ENCODE results near the gene MCM8. TPM values are rescaled to one million over a fixed set of nuclear protein-coding genes. Genes with fewer than 3 reads are reported as not detected.

MCM8 gene
- total RNA-seq (2014; rRNA removed; shearing (Covaris generic); ENCODE audit: low replicate concordance) = 18.4 and 25.9 TPM in 2 replicates

- in situ Hi-C loops (cut with HindIII; ENCODE audit: low pct_unique_long_range_greater_than_20kb, low sequenced_read_pairs) = no loop called here
- peak; percentile 96 for DNase-seq (ENCODE audit: low read depth)
These were observed at the start of gene MCM8, which contains the start of gene TRMT6 for GRCh38 chr20:5950271-5951031. TSS of gene MCM8 (plus strand) at chr20:5950652. CDS start at chr20:5952016, 1,364 bp downstream. TSS of gene TRMT6 (minus strand) at chr20:5950533. CDS start at chr20:5950405, 128 bp downstream.

DNA sequence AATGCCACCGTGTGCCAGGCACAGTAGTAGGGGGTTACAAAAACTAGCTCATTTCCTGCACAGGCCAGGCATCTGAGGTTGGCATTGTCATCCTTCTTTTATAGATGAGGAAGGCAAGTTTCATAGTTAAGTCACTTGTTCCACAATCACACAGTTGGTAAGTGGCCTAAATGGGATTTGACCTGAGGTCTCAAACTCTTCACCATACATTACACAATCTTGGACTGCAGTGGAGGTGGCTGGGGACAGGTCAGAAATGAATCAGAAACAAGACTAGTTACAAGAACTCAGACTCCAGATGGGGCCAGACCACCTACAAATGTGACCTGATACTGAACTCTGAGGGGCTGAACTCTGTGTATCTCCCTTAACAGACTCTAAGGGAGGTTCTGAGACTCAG lies 49.5 kb upstream of the MCM8 start:
- in situ Hi-C loops (cut with HindIII; ENCODE audit: low pct_unique_long_range_greater_than_20kb, low sequenced_read_pairs) = no loop called here
- no peak for DNase-seq (ENCODE audit: low read depth)

DNA sequence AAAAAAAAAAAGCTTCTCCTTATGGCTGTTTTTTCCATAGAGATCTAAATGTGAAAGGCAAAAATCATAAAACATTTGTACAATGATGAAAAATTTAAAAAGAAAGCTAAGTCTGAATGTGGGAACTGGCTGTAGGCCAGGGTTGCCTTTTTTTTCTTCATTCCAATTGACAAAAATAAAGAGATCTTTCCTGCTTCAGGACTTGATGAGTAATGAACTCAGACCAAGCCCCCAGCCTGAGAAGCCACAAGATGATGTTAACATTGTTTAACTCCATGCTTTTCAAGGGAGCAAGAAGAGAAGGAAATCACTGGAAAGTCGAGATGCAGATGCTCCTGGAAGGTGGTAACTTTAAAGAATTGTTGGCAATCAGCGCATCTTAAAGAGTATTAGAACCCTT lies 41.5 kb upstream of the MCM8 start:
- in situ Hi-C loops (cut with HindIII; ENCODE audit: low pct_unique_long_range_greater_than_20kb, low sequenced_read_pairs) = no loop called here
- no peak for DNase-seq (ENCODE audit: low read depth)

GRCh38 chr20:5910186-5910585 lies 40.3 kb upstream of the MCM8 start:
- in situ Hi-C loops (cut with HindIII; ENCODE audit: low pct_unique_long_range_greater_than_20kb, low sequenced_read_pairs) = no loop called here
- DNase-seq (ENCODE audit: low read depth) = no peak

GRCh38 chr20:5913166-5913565 lies 37.3 kb upstream of the MCM8 start:
- DNase-seq (ENCODE audit: low read depth) = no peak
- in situ Hi-C loops (cut with HindIII; ENCODE audit: low pct_unique_long_range_greater_than_20kb, low sequenced_read_pairs) = no loop called here

GRCh38 chr20:5914859-5915258 lies 35.6 kb upstream of the MCM8 start:
- in situ Hi-C loops (cut with HindIII; ENCODE audit: low pct_unique_long_range_greater_than_20kb, low sequenced_read_pairs) = no loop called here
- DNase-seq (ENCODE audit: low read depth) = no peak

GRCh38 chr20:5918856-5919625 lies 31.4 kb upstream of the MCM8 start:
- in situ Hi-C loops (cut with HindIII; ENCODE audit: low pct_unique_long_range_greater_than_20kb, low sequenced_read_pairs) = no loop called here
- DNase-seq (ENCODE audit: low read depth) = no peak

GRCh38 chr20:5919626-5920544 lies 30.6 kb upstream of the MCM8 start:
- no peak for DNase-seq (ENCODE audit: low read depth)
- in situ Hi-C loops (cut with HindIII; ENCODE audit: low pct_unique_long_range_greater_than_20kb, low sequenced_read_pairs) = no loop called here

DNA sequence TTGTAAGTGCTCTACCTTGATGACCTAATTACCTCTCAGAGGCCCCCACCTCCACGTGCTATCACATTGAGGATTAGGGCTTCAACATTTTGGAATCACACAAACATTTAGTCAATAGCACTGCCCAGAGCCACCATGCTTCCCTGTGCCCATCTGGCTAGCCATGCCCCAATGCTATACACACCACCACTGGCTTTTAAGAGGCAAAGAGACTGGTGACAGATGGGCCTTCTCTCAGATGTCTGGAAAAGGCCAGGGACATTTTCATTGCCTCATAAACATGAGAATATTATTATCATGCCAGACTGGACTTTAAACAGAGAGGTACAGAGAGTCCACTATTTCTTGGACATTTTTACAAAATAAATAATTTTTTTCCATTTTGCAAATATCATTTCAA lies 29.9 kb upstream of the MCM8 start:
- no peak for DNase-seq (ENCODE audit: low read depth)
- in situ Hi-C loops (cut with HindIII; ENCODE audit: low pct_unique_long_range_greater_than_20kb, low sequenced_read_pairs) = no loop called here

DNA sequence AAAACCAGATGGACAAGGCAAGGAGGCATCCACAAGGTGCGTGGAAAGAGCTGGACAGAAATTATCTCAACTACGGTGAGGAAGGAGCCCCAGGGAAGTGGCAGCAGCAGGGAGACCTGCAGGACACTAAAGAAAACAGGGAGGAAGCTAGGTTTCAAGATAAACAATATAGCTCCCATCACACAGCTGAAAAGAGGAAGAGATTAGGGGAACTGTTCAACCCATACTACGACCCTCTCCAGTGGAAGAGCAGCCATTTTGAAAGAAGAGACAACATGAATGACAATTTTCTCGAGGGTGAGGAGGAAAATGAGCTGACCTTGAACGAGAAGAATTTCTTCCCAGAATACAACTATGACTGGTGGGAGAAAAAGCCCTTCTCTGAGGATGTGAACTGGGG lies 27.0 kb upstream of the MCM8 start:
- in situ Hi-C loops (cut with HindIII; ENCODE audit: low pct_unique_long_range_greater_than_20kb, low sequenced_read_pairs) = no loop called here

DNA sequence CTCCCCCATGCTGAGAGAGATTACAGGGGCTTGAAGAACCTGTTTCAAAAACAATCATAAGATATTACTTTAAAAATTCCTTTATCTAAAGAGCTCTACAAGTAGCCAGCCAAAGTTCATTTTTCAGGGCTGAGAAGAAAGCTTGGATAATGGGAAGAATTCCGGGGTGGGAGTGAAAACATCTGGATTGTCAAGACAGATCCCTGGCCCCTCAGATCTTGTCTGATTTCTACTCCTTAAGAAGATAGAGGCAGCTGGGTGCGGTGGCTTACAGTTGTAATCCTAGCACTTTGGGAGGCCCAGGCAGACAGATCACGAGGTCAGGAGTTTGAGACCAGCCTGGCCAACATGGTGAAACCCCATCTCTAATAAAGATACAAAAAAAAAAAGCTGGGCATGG lies 24.9 kb upstream of the MCM8 start:
- in situ Hi-C loops (cut with HindIII; ENCODE audit: low pct_unique_long_range_greater_than_20kb, low sequenced_read_pairs) = no loop called here
- no peak for DNase-seq (ENCODE audit: low read depth)

More for the DNA sequence above, 27.0 kb upstream of the MCM8 start:
- DNase-seq (ENCODE audit: low read depth) = no peak

GRCh38 chr20:5927749-5928462 lies 22.5 kb upstream of the MCM8 start:
- DNase-seq (ENCODE audit: low read depth) = no peak

DNA sequence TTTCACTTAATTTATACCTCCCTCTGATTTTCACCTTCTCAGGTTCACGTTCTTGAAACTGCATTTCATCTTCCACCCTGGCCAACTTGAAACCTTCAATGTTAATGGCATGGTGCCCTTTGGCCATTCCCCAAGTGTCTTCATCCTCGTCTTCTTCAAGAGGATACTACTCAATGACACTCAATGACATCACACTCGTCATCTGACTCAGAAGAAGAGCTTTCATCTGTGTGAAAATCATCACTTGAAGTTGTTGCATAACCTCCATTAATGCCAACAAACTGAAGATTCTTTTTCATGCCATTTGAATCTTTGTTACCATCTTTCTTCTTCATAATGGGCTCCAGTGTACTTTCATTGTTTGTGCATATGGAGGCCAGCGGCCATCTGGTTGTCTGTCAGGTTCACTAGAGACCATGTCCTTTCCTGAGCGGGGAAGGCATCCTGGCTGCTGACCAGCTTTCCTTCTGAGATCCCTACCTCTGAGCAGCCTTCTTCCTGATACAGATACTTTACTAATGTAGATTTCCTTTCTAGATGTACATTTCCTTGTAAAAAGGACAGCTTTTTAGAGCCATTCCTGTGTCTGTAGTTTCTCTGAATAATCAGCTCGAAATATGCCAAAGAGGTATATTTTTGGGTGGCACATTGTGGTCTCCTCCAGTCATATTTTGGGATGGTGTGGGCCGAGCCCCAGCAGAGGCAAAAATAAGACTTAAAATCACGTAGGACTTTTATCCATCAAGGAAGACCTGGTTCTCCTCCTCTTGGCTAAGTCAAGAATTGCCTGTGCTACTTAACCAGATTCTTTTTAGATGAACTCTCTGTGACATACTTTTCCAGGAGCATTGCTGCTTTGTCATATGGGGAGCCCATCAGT lies 21.4 kb upstream of the MCM8 start:
- no peak for DNase-seq (ENCODE audit: low read depth)
- in situ Hi-C loops (cut with HindIII; ENCODE audit: low pct_unique_long_range_greater_than_20kb, low sequenced_read_pairs) = no loop called here

More at GRCh38 chr20:5927749-5928462, 22.5 kb upstream of the MCM8 start:
- in situ Hi-C loops (cut with HindIII; ENCODE audit: low pct_unique_long_range_greater_than_20kb, low sequenced_read_pairs) = no loop called here

DNA sequence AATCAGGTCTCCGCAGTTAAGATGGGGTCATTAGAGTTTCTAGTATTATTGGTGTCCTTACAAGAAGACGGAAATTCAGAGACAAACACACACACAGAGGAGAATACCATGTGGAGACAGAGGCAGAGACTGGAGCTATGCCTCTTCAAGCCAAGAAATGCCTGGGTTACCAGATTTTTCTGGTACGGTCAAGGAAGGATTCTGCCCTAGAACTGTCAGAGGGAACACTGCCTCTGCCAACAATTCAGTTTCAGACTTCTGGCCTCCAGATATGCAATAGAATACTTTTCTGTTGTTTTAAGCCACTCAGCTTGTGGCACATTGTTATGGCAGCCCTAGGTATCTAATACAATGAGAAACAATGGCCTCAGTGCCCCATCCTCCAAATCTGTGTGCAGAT lies 19.0 kb upstream of the MCM8 start:
- in situ Hi-C loops (cut with HindIII; ENCODE audit: low pct_unique_long_range_greater_than_20kb, low sequenced_read_pairs) = no loop called here
- DNase-seq (ENCODE audit: low read depth) = no peak

DNA sequence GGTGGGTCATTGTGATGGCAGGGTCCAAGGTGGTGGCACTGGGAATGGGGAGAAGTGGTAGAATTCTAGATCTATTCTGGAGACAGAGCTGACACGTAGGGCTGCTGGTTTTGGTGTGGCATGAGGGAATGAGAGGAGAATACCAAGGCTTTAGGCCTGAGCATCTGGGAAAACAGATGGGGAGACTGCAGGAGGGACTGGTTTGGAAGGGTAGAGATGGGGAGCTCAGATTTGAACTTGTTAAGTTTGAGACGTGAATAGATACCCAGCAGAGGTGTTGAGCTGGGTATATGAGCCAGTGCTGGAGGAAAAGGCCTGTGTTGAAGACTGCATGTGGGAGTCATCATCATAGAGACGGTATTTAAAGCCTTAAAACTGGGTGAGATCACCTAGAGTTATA lies 17.7 kb upstream of the MCM8 start:
- DNase-seq (ENCODE audit: low read depth) = no peak
- in situ Hi-C loops (cut with HindIII; ENCODE audit: low pct_unique_long_range_greater_than_20kb, low sequenced_read_pairs) = no loop called here

DNA sequence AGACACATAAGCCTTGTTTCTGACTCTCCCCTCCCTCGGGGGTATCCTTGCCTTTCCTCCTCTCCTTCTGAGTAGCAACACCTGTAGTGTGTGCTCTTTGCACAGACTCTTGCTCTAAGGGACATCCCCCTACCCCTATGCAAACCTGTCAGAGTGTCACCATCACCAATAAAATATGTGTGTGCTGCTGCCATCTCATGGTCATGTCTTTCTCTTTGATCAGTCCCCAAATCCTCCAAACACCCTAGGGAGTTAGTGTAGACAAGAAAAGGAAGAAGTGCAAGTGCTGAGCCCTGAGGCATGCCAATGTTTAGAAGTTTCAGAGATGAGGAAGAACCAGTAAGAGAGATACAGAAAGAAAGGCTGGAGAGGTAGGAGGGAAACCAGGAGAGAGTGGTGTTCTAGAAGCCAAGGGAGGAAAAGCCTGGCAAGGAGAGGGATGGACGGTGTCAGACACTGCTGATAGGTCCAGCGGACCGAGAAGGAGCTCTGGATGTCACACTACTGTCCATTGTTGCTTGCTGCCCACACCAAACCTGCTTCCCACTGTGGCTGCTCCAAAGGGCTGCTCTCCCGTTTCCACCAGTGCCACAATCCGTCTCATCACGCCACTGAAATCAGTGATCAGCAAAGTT lies 16.5 kb upstream of the MCM8 start:
- in situ Hi-C loops (cut with HindIII; ENCODE audit: low pct_unique_long_range_greater_than_20kb, low sequenced_read_pairs) = no loop called here
- DNase-seq (ENCODE audit: low read depth) = no peak

- in situ Hi-C loops (cut with HindIII; ENCODE audit: low pct_unique_long_range_greater_than_20kb, low sequenced_read_pairs) = no loop called here
- no peak for DNase-seq (ENCODE audit: low read depth)
These were observed 15.1 kb upstream of the MCM8 start for GRCh38 chr20:5935384-5935783.
